Skeletal muscle tissue (tissue), 4 donors: ENCODE results near the gene NLRX1. TPM values are rescaled to one million over a fixed set of nuclear protein-coding genes. Genes with fewer than 3 reads are reported as not detected.
"Not testable (repeated sequence)": the region's sequence is repeated elsewhere in the genome, so short reads cannot be mapped to it uniquely, and the experiment has no call there.

Experiments
- H3K27ac ChIP-seq: one replicate; pipeline ENCODE4 v1.7.0; 2013; ENCODE audit warnings: mild to moderate bottlenecking, low read depth, low read length, inconsistent platforms
- H3K27me3 ChIP-seq, 3 donors: one replicate each; pipeline ENCODE4 v1.7.0; 2013; ENCODE audit warnings: low read length in 3 of 3; ENCODE audit not compliant: control insufficient read depth in 3 of 3, insufficient read depth in 3 of 3
- H3K36me3 ChIP-seq, 3 donors: one replicate each; pipeline ENCODE4 v1.7.0; 2013; ENCODE audit warnings: low read length in 3 of 3; ENCODE audit not compliant: control insufficient read depth in 3 of 3, insufficient read depth in 3 of 3
- H3K4me1 ChIP-seq, 3 donors: one replicate each; pipeline ENCODE4 v1.7.0; 2013; ENCODE audit warnings: low read length in 3 of 3, mild to moderate bottlenecking in 3 of 3; ENCODE audit not compliant: control insufficient read depth in 3 of 3, insufficient read depth in 3 of 3
- H3K4me3 ChIP-seq, 3 donors: one replicate each; pipeline ENCODE4 v1.7.0; 2013; ENCODE audit warnings: low read length in 3 of 3
- H3K9ac ChIP-seq, 3 donors: one replicate each; pipeline ENCODE4 v1.7.0; 2013; ENCODE audit warnings: low read length in 3 of 3, mild to moderate bottlenecking in 3 of 3, moderate library complexity in 2 of 3, low read depth in 1 of 3
- H3K9me3 ChIP-seq, 3 donors: one replicate each; pipeline ENCODE4 v1.7.0; 2013; ENCODE audit warnings: low read length in 3 of 3; ENCODE audit not compliant: control insufficient read depth in 3 of 3
- total RNA-seq: library from RNA; depleted of rRNA; stranded (reverse); fragments of >200 nt; gene quantifications from one replicate; pipeline ENCODE4 v1.2.3, GENCODE V29; 2014
- donor health status: Osteomylitis.

NLRX1 gene
- total RNA-seq, 1 donor from 2014 or later, result 17.2 TPM

DNA sequence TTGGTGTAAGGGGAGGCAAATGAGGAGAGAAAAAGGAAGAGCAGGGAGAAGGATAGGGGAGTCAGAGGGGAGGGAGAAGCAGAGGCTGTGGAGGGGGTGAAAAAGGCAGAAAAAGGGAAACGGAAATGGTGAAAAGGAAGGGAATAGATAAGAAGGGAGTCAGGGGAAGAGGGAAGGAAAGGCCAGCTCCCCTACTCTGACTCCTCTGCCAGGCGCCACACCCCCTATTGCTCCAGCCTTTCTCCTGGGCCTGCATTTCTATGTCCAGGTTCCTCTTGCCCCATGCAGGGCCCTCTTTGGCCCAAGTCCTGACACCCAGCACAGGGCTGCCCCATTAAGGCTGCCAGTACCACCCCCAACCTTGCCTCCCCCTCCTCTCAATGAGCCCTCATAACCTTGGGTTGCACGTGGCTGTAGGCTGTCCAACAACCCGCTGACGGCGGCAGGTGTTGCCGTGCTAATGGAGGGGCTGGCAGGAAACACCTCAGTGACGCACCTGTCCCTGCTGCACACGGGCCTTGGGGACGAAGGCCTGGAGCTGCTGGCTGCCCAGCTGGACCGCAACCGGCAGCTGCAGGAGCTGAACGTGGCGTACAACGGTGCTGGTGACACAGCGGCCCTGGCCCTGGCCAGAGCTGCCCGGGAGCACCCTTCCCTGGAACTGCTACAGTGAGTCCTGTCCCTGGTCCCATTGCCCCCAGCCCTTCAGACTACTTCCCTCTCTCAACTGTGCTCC is 13.3 kb downstream of the NLRX1 start:
- no peak overlapping the region for H3K27ac ChIP-seq

GRCh38 chr11:119184399-119184798 is 15.9 kb downstream of the NLRX1 start:
- not testable (repeated sequence) for H3K9ac ChIP-seq, H3K4me1 ChIP-seq, H3K27ac ChIP-seq, H3K4me3 ChIP-seq, H3K9me3 ChIP-seq
- H3K36me3 ChIP-seq, result peaks cover 24 to 29% (median 26%) of the 10 kb centered on the region in 3 donors
- H3K27me3 ChIP-seq, result peaks cover 0 to 15% (median 6%) of the 10 kb centered on the region in 3 donors

More for the DNA sequence above, 13.3 kb downstream of the NLRX1 start:
- H3K9ac ChIP-seq, result no peak overlapping the region
- H3K9me3 ChIP-seq, result no peaks in the 10 kb centered on the region
- H3K27me3 ChIP-seq, result peaks cover 0 to 8% (median 6%) of the 10 kb centered on the region in 3 donors
- no peak overlapping the region for H3K4me3 ChIP-seq
- H3K4me1 ChIP-seq, result no peaks in the 10 kb centered on the region
- H3K36me3 ChIP-seq, result peaks cover 28 to 35% (median 31%) of the 10 kb centered on the region in 3 donors

DNA sequence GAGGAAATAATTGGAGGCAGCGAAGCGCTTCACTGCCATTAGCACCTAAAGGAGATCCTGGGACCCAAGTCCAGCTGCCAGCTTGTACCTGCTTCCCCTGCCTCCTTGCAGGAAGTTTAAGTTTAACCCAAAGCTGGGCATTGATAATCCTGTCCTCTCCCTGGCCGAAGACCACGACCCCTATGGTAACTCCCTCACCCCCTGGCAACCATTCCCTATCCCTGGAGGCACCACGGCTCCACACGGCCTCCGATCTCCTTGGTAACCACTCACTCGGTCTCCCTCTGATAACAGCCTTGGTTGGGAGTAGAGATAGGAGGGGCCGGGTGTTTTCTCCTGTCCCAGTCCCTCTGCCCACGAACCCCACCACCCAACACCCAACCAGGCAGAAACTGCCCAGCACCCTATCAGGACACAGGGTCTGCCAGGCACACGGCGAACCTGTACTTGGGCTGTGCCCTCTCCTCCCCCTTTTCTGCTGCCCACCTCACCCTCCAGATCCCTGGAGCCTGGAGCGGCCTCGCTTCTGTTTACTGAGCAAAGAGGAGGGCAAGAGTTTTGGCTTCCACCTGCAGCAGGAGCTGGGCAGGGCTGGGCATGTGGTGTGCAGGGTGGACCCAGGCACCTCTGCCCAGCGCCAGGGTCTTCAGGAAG is 17.6 kb downstream of the NLRX1 start:
- Histone ChIP-seq H3K9me3 (no peaks in the 10 kb centered on the region), H3K9ac (no peak overlapping the region), H3K4me1 (no peaks in the 10 kb centered on the region), H3K36me3 (peaks cover 13 to 21% (median 14%) of the 10 kb centered on the region in 3 donors), H3K4me3 (no peak overlapping the region), H3K27ac (no peak overlapping the region), H3K27me3 (peaks cover 0 to 15% (median 6%) of the 10 kb centered on the region in 3 donors)

DNA sequence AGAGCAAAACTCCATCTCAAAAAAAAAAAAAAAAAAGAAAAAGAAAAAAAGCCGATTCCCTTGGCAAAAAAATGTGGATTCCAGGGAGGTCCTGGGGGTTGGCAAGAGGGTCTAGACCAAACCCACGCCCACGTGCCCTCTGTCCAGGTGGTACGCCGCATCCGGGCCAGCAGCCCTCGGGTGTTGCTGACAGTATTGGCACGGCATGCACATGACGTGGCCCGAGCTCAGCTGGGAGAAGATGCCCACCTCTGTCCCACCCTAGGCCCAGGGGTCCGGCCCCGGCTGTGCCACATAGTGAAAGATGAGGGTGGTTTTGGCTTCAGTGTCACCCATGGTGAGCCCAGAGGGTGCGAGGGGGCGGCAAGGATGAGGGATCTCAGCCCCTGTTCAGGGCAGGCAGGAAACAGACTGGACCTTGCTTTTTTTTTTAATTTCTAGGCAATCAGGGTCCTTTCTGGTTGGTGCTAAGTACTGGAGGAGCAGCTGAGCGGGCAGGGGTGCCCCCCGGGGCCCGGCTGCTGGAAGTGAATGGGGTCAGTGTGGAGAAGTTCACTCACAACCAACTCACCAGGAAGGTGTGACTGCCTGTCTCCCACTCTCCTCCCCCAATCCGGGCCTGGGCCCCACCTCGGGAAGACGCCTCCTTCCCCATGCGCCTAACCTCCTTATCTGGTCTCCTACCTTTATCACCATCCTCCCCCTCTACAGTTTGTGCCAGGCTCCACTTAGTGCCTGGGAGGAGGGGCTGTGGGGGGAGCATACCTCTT is 18.8 kb downstream of the NLRX1 start:
- H3K27ac ChIP-seq, result no peak overlapping the region
- no peaks in the 10 kb centered on the region for H3K4me1 ChIP-seq
- no peaks in the 10 kb centered on the region for H3K9me3 ChIP-seq
- H3K27me3 ChIP-seq, result peaks cover 0 to 15% (median 6%) of the 10 kb centered on the region in 3 donors
- no peak overlapping the region for H3K9ac ChIP-seq
- no peak overlapping the region for H3K4me3 ChIP-seq
- H3K36me3 ChIP-seq, result peaks cover 4 to 10% (median 6%) of the 10 kb centered on the region in 3 donors

DNA sequence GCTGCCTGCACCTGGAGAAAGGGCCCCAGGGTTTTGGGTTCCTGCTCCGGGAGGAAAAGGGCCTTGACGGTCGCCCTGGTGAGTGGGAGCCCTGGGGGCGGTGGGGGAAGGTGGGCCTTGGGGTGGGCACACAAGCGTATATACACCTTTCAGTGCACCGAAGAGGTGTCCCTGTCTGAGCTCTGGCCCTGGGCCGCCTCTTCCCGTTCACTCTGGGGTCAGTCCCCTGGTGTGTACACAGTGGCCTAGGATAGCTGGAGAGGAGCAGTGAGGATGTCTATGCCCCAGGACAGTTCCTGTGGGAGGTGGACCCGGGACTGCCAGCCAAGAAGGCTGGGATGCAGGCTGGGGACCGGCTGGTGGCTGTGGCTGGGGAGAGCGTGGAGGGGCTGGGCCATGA is 19.5 kb downstream of the NLRX1 start:
- Histone ChIP-seq H3K27me3 (peaks cover 0 to 15% (median 6%) of the 10 kb centered on the region in 3 donors), H3K4me3 (no peak overlapping the region), H3K9ac (no peak overlapping the region), H3K27ac (no peak overlapping the region), H3K4me1 (no peaks in the 10 kb centered on the region), H3K36me3 (peaks cover 4 to 8% (median 5%) of the 10 kb centered on the region in 3 donors), H3K9me3 (no peaks in the 10 kb centered on the region)

- Histone ChIP-seq H3K27ac (no peak overlapping the region), H3K9me3 (no peaks in the 10 kb centered on the region), H3K4me3 (no peak overlapping the region), H3K9ac (no peak overlapping the region), H3K4me1 (no peaks in the 10 kb centered on the region), H3K36me3 (peaks cover 0 to 1% (median under 1%) of the 10 kb centered on the region in 3 donors), H3K27me3 (peaks cover 0 to 15% (median 6%) of the 10 kb centered on the region in 3 donors)
Measured at GRCh38 chr11:119188887-119189286, 20.4 kb downstream of the NLRX1 start.

DNA sequence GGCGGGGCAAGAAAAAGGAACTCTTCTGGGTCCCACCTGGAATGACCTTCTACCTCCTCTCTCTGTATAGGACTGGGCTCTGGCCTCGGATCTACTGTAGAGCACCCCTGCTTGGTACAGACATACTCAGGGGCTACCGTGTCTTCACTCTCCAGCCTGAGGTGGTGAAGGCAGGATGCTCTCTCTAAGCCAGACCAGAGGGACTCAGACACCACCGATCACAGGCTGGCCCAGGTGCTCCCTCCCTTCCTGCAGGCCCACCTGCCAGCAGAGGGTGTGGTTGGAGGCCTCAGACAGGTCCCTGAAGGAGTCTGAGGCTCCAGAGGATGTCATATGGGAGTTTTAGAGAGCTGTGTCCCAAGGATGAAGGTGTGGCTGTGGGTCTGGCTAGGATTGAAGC is 20.9 kb downstream of the NLRX1 start:
- Histone ChIP-seq H3K27ac (no peak overlapping the region), H3K9me3 (no peaks in the 10 kb centered on the region), H3K36me3 (no peaks in the 10 kb centered on the region), H3K4me1 (no peaks in the 10 kb centered on the region), H3K27me3 (peaks cover 0 to 15% (median 6%) of the 10 kb centered on the region in 3 donors), H3K4me3 (no peak overlapping the region), H3K9ac (no peak overlapping the region)

GRCh38 chr11:119190531-119190930 is 22.0 kb downstream of the NLRX1 start:
- H3K4me1 ChIP-seq, result no peaks in the 10 kb centered on the region
- no peak overlapping the region for H3K27ac ChIP-seq
- no peaks in the 10 kb centered on the region for H3K36me3 ChIP-seq
- peaks cover 0 to 15% (median 6%) of the 10 kb centered on the region in 3 donors for H3K27me3 ChIP-seq
- H3K4me3 ChIP-seq, result no peak overlapping the region
- no peak overlapping the region for H3K9ac ChIP-seq
- no peaks in the 10 kb centered on the region for H3K9me3 ChIP-seq

- not testable (repeated sequence) for H3K4me1 ChIP-seq, H3K36me3 ChIP-seq, H3K9ac ChIP-seq, H3K4me3 ChIP-seq, H3K9me3 ChIP-seq, H3K27ac ChIP-seq
- peaks cover 0 to 10% (median 4%) of the 10 kb centered on the region in 3 donors for H3K27me3 ChIP-seq
Measured at GRCh38 chr11:119191265-119191664, 22.7 kb downstream of the NLRX1 start.
